Stimulated activated CD4-positive, alpha-beta T cell treated with anti-CD3 and anti-CD28 coated beads, TNF-alpha, amount 100 ng/mL, for 4 hours (primary cell): Measurements from ENCODE around the gene ME2.
A peak's percentile ranks its signal among the peaks of the same experiment; 100 is the strongest.
"Not testable (repeated sequence)": the region's sequence is repeated elsewhere in the genome, so short reads cannot be mapped to it uniquely, and the experiment has no call there.

Experiments
- DNase-seq, 3 experiments: peaks; one replicate each; pipeline ENCODE4 v3.0.0-alpha.2; 2020; ENCODE audit warnings: low read depth in 3 of 3

ME2 gene

GRCh38 chr18:50924372-50924771, 45.5 kb downstream of the ME2 start:
- no peak for DNase-seq

- DNase-seq: no peak
These were observed 47.6 kb downstream of the ME2 start for GRCh38 chr18:50926521-50926920.

- DNase-seq: no peak
These were observed 49.6 kb downstream of the ME2 start for GRCh38 chr18:50928551-50928950.

- DNase-seq: no peak
These were observed 54.8 kb downstream of the ME2 start for GRCh38 chr18:50933684-50934083.

GRCh38 chr18:50934545-50935211, 55.8 kb downstream of the ME2 start:
- no peak for DNase-seq

- no peak for DNase-seq
These were observed 56.7 kb downstream of the ME2 start for GRCh38 chr18:50935493-50936191.

- DNase-seq: no peak
These were observed 58.3 kb downstream of the ME2 start for GRCh38 chr18:50937183-50937582.

GRCh38 chr18:50938912-50939311, 60.0 kb downstream of the ME2 start:
- DNase-seq: no peak

GRCh38 chr18:50944245-50944932, 65.5 kb downstream of the ME2 start:
- no peak for DNase-seq

GRCh38 chr18:50945918-50946317, 67.0 kb downstream of the ME2 start:
- not testable (repeated sequence) for DNase-seq

GRCh38 chr18:50947899-50948298, 69.0 kb downstream of the ME2 start:
- DNase-seq: no peak

- DNase-seq: no peak
These were observed 70.3 kb downstream of the ME2 start for GRCh38 chr18:50949185-50949584.

- no peak for DNase-seq
These were observed 71.7 kb downstream of the ME2 start for GRCh38 chr18:50950626-50951025.

GRCh38 chr18:50953822-50954221, 74.9 kb downstream of the ME2 start:
- DNase-seq: no peak

GRCh38 chr18:50955253-50955652, 76.3 kb downstream of the ME2 start:
- no peak for DNase-seq

GRCh38 chr18:50956116-50956515, 77.2 kb downstream of the ME2 start:
- no peak for DNase-seq

- DNase-seq: no peak
These were observed 83.1 kb downstream of the ME2 start for GRCh38 chr18:50961974-50962373.

- peak; percentile 30 to 65 (median 31) for DNase-seq
These were observed 89.1 kb downstream of the ME2 start, which contains the start of gene ELAC1 for GRCh38 chr18:50967714-50968661. ELAC1 (plus strand) TSS chr18:50968040; CDS start chr18:50974405, 6,365 bp downstream.

GRCh38 chr18:50969448-50969847, 90.5 kb downstream of the ME2 start:
- DNase-seq: no peak

GRCh38 chr18:50970006-50970405, 91.1 kb downstream of the ME2 start:
- DNase-seq: no peak

- DNase-seq: not testable (repeated sequence)
These were observed 93.5 kb downstream of the ME2 start for GRCh38 chr18:50972404-50972803.
